Duodenal mucosa (tissue), 2 donors: ENCODE results near the gene TAGAP.
A peak's percentile ranks its signal among the peaks of the same experiment; 100 is the strongest.
"Not testable (repeated sequence)": the region's sequence is repeated elsewhere in the genome, so short reads cannot be mapped to it uniquely, and the experiment has no call there.

ENCODE experiments used
- H3K27ac ChIP-seq: one replicate; pipeline ENCODE4 v1.7.0; 2013; ENCODE audit warnings: low read depth, low read length
- H3K27me3 ChIP-seq, 2 donors: one replicate each; pipeline ENCODE4 v1.7.0; 2013; ENCODE audit warnings: low read length in 2 of 2, control low read depth in 1 of 2; ENCODE audit not compliant: insufficient read depth in 2 of 2, control insufficient read depth in 1 of 2
- H3K36me3 ChIP-seq, 2 donors: one replicate each; pipeline ENCODE4 v1.7.0; 2013; ENCODE audit warnings: low read length in 2 of 2, control low read depth in 1 of 2; ENCODE audit not compliant: insufficient read depth in 2 of 2, control insufficient read depth in 1 of 2
- H3K4me1 ChIP-seq, 2 donors: one replicate each; pipeline ENCODE4 v1.7.0; 2013; ENCODE audit warnings: low read length in 2 of 2, control low read depth in 1 of 2; ENCODE audit not compliant: insufficient read depth in 2 of 2, control insufficient read depth in 1 of 2
- H3K4me3 ChIP-seq, 2 donors: one replicate each; pipeline ENCODE4 v1.7.0; 2013; ENCODE audit warnings: low read length in 2 of 2, low read depth in 1 of 2
- H3K9ac ChIP-seq, 2 donors: one replicate each; pipeline ENCODE4 v1.7.0; 2013; ENCODE audit warnings: low read length in 2 of 2, low read depth in 1 of 2
- H3K9me3 ChIP-seq, 2 donors: one replicate each; pipeline ENCODE4 v1.7.0; 2013; ENCODE audit warnings: low read length in 2 of 2, control low read depth in 1 of 2; ENCODE audit not compliant: control insufficient read depth in 1 of 2

Gene TAGAP

DNA sequence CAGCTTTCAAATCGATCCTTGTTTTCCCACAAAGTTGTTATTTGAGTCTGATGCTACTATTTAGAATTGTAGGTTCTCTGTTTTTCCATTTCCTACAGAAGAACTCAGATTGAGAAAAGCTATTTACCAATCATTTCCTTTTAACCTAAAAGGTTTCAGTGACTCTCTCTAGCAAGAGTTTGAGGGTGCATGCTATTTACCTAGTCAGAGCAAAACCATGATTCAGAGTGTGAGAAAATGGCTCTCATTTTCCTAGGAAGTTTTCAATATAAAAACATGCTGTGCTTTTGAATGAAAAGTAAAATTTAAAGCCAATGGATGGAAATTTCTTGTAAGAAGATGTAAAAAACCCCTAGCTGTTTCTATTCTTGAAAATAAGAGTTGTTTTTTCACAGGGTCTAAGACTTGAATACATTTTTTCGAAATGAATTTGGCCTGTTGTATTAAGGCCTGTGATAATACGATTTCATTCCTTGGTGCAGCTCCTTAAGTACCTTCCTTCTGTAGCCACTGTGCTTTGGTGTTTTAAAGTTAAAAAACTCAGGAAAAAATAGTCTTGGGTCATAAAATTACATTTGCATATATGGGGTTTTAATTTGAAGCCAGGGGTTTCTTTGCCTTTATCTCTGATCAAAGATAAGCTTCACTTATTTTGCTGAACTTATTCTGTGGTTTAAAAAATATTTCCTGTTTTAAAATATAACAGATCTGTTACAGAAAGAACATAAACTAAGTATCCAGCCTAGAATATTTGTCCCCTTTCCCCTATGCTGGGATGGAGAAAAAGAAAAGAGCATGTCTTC is 26.8 kb downstream of the TAGAP start:
- no peaks in the 10 kb centered on the region for H3K4me1 ChIP-seq
- no peaks in the 10 kb centered on the region for H3K36me3 ChIP-seq
- no peak overlapping the region for H3K4me3 ChIP-seq
- no peak overlapping the region for H3K27ac ChIP-seq
- no peak overlapping the region for H3K9ac ChIP-seq
- no peaks in the 10 kb centered on the region for H3K27me3 ChIP-seq
- H3K9me3 ChIP-seq = no peaks in the 10 kb centered on the region

DNA sequence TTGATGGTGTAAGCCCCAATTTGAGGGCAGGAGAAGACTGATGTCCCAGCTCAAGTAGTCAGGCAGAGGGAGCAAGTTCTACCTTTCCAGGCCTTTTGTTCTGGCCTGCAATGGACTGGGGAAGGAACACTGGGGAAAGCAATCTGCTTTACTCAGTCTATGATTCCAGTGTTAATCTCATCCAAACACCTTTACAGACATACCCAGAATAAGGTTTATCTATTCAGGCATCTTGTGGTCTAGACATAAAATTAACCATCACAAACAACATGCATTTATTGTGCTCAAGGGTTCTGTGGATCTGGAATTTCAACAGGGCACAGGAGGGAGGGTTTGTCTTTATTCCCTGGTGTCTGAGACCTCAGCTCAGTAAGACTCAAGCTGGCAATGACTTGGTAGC is 30.4 kb downstream of the TAGAP start:
- H3K4me1 ChIP-seq = no peaks in the 10 kb centered on the region
- H3K36me3 ChIP-seq = no peaks in the 10 kb centered on the region
- H3K9me3 ChIP-seq = no peaks in the 10 kb centered on the region
- H3K27me3 ChIP-seq = no peaks in the 10 kb centered on the region
- no peak overlapping the region for H3K27ac ChIP-seq
- H3K9ac ChIP-seq = no peak overlapping the region
- H3K4me3 ChIP-seq = no peak overlapping the region

DNA sequence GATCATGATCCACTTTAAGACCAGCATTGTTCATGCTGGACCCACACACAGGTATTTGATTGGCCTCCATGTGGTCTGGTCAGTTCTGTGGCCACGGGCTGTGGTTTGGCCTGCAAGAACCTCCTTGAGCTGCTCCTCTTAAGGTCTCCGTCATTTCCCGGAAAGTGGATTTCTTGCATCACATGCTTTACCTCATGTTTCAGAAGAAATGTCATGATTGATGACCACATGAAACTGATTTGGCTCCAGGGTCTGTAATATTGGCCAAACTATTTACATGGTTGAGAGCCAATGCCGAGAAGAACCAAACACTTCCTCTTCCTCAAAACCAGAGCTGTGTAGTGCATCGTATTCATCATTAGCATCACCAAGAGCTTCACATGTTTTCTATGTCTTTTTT is 31.6 kb downstream of the TAGAP start:
- Histone ChIP-seq H3K36me3 (no peaks in the 10 kb centered on the region), H3K9me3 (no peaks in the 10 kb centered on the region), H3K4me3 (no peak overlapping the region), H3K4me1 (no peaks in the 10 kb centered on the region), H3K9ac (no peak overlapping the region), H3K27ac (no peak overlapping the region), H3K27me3 (no peaks in the 10 kb centered on the region)

DNA sequence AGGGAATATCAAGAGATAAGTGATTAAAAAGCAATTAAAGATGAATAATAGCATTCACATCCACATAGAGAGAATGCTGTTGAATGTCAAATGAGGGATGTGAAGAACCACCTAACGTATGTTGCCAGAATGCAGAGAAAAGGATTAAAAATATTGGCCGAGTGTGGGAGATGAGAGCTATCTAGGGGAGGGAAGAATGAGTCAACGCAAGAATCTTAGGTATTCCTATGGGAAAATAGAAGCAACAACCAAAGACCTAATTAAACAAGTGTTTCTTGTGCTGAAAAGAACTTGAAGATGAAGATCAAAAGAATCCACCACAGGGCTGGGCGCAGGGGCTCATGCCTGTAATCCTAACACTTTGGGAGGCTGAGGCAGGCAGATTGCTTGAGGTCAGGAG is 32.6 kb downstream of the TAGAP start:
- Histone ChIP-seq H3K4me1 (no peaks in the 10 kb centered on the region), H3K9me3 (no peaks in the 10 kb centered on the region), H3K27me3 (no peaks in the 10 kb centered on the region), H3K27ac (no peak overlapping the region), H3K4me3 (no peak overlapping the region), H3K36me3 (no peaks in the 10 kb centered on the region), H3K9ac (no peak overlapping the region)

DNA sequence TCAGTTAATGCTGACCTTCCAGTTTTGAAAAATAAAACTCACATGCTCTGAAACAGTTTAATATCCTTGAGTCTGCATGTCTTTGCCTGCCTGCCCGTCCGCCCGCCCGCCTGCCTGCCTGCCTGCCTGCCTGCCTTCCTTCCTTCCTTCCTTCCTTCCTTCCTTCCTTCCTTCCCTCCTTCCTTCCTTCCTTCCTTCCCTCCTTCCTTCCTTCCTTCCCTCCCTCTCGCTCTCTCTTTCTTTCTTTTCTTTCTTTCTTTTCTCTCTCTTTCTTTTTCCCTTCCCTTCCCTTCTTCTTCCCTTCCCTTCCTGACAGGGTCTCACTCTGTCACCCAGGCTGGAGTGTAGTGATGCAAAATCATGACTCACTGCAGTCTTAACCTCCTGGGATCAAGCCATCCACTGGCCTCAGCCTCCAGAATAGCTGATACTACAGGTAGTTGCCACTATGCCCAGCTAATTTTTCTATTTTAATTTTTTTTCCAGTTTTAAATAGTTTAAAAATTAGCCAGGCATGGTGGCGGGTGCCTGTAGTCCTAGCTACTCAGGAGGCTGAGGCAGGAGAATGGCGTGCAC is 34.7 kb downstream of the TAGAP start:
- H3K4me1 ChIP-seq, H3K9ac ChIP-seq, H3K27ac ChIP-seq, H3K4me3 ChIP-seq, H3K27me3 ChIP-seq, H3K9me3 ChIP-seq, H3K36me3 ChIP-seq: not testable (repeated sequence)

DNA sequence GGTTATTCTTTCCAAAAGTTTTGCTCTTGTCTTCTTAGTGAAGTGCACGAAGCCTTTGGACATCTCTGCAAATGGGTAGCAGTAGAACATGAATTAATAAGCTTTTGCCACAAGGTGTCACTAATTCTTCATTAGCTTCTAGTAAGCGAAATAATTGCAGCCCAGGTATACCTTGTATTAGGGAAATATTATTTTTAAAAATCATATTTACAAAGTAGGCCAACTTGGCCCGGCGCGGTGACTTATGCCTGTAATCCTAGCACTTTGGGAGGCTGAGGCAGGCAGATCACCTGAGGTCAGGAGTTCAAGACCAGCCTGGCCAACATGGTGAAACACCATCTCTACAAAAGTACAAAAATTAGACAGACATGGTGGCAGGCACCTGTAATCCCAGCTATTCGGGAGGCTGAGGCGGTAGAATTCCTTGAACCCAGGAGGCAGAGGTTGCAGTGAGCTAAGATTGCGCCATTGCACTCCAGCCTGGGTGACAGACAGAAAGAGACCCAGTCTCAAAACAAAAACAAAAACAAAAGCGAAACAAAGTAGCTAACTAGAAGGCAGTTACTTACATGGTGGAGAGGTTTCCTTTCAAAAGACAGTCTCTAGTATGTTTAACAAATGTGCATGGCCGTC is 36.0 kb downstream of the TAGAP start:
- Histone ChIP-seq H3K9me3 (no peaks in the 10 kb centered on the region), H3K9ac (no peak overlapping the region), H3K27ac (no peak overlapping the region), H3K36me3 (no peaks in the 10 kb centered on the region), H3K4me3 (peak overlapping the region; percentile 37 to 40), H3K27me3 (no peaks in the 10 kb centered on the region), H3K4me1 (no peaks in the 10 kb centered on the region)

DNA sequence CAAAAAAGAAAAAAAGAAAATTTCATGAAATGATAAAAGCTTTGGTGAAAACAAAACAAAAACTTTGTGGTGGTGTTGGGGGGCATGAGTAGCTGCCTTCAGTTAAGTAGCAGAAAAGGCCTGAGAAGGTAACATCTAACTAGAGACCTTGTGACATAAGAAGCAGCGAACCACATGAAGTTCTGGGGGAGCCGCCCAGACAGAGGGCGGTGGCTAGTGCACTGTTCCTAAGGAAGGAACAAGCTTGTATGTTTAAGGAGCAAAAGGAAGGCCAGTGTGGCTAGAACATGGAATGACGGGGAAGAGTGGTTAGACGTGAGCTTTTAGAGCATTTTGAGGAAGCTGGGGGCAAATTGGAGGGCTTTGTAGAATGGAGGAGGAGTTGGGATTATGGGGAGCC is 37.3 kb downstream of the TAGAP start:
- Histone ChIP-seq H3K27me3 (no peaks in the 10 kb centered on the region), H3K27ac (no peak overlapping the region), H3K4me3 (no peak overlapping the region), H3K9me3 (no peaks in the 10 kb centered on the region), H3K36me3 (no peaks in the 10 kb centered on the region), H3K4me1 (no peaks in the 10 kb centered on the region), H3K9ac (no peak overlapping the region)

DNA sequence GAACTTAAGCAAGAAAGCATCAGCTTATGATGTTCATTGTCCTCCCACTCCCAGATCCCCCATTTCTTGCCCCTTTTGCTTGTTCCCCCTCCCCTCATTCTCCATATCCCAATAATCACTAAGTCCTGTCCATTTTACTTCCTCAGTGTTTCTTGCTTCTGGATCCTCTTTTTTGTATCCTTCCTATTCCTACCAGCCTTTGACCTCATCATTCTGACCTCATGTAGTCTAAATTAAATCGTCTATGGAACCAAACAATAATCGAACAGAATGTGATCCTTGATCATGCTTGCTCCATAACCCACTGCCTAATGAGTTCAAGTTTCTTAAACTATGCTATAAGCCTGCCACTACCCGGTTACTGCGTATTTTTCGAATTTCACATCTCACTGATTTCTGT is 39.4 kb downstream of the TAGAP start:
- H3K27ac ChIP-seq = no peak overlapping the region
- no peaks in the 10 kb centered on the region for H3K27me3 ChIP-seq
- H3K9ac ChIP-seq = no peak overlapping the region
- H3K36me3 ChIP-seq = no peaks in the 10 kb centered on the region
- peaks cover 3 to 8% of the 10 kb centered on the region in 2 donors for H3K4me1 ChIP-seq
- H3K9me3 ChIP-seq = no peaks in the 10 kb centered on the region
- H3K4me3 ChIP-seq = no peak overlapping the region

DNA sequence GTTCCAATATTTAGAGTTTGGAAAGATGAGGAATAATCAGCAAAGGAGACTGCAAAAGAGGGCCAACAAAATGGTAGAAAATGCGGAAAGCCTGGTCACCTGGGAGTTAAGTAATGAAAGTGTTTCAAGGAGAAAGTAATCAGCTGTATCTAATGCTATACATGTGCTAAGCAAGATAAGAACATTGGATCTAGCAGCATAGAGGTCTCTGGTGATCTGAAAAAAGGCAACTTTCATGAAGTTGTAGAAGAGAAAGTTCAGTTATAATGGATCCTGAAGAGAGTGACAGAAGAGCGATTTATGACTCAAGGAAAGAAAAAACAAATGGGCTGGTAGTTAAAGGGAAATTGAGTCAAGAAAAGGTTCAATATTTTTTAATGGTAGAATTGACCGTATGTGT is 40.2 kb downstream of the TAGAP start:
- Histone ChIP-seq H3K27me3 (no peaks in the 10 kb centered on the region), H3K4me3 (no peak overlapping the region), H3K9ac (no peak overlapping the region), H3K9me3 (no peaks in the 10 kb centered on the region), H3K36me3 (no peaks in the 10 kb centered on the region), H3K27ac (no peak overlapping the region), H3K4me1 (peaks cover 4 to 9% of the 10 kb centered on the region in 2 donors)

DNA sequence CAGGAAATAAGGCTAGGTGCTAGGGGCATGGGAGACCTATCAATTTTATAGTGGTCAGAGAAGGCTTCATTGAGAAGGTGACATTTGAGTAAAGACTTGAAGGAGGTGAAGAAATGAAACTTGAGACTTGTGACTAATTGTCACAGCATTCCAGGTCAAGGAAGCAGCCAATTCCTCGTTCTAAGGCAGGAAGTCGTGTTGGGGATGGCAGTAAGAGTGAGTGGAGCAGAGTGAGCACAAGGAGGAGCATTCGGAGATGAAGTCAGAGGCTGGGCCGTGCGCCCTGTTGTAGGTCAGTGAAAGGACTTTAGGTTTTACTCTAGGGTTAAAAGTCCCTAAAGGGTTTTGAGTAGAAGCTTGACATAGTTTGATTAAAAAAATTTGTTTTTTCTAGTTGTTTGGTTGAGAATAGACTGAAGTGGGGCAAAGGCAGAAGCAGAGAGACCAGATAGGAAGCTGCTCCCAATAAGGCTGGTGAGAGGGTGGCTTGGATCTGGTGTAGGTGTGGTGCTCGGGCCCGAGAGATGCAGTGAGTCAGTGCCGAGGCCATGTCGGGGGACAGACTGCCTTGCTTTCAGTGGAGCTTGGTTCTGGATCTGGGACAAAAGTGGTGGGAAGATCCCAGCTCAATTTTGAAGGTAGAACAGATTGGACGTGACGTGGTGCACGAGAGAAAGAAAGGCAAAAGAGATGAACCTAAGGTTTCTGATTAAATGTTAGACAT is 42.2 kb downstream of the TAGAP start:
- Histone ChIP-seq H3K27me3 (no peaks in the 10 kb centered on the region), H3K4me3 (no peak overlapping the region), H3K4me1 (peaks cover 9 to 12% of the 10 kb centered on the region in 2 donors)

More for the DNA sequence above, 42.2 kb downstream of the TAGAP start:
- H3K9ac ChIP-seq = no peak overlapping the region
- no peaks in the 10 kb centered on the region for H3K9me3 ChIP-seq
- H3K27ac ChIP-seq = no peak overlapping the region
- H3K36me3 ChIP-seq = no peaks in the 10 kb centered on the region
